GF-D8 (cell line): ENCODE results near the gene EFCAB5.
"Not testable (repeated sequence)": the region's sequence is repeated elsewhere in the genome, so short reads cannot be mapped to it uniquely, and the experiment has no call there.

Experiments
- DNase-seq: peaks from one replicate; lab custom pipeline; 2025; lab: John Stamatoyannopoulos, UW

Gene EFCAB5

GRCh38 chr17:30005709-30006320 is 64.4 kb downstream of the EFCAB5 start:
- no peak for DNase-seq

- DNase-seq: not testable (repeated sequence)
Measured at GRCh38 chr17:30011934-30012333, 70.5 kb downstream of the EFCAB5 start.

GRCh38 chr17:30021708-30022317 is 80.4 kb downstream of the EFCAB5 start:
- no peak for DNase-seq

GRCh38 chr17:30025325-30025724 is 83.9 kb downstream of the EFCAB5 start:
- DNase-seq: not testable (repeated sequence)

- DNase-seq: no peak
Measured at GRCh38 chr17:30027676-30028075, 86.2 kb downstream of the EFCAB5 start.

GRCh38 chr17:30031214-30031869 is 89.9 kb downstream of the EFCAB5 start:
- DNase-seq: no peak

- DNase-seq: no peak
Measured at GRCh38 chr17:30035369-30035768, 93.9 kb downstream of the EFCAB5 start.

- DNase-seq: not testable (repeated sequence)
Measured at GRCh38 chr17:30040719-30041518, 99.5 kb downstream of the EFCAB5 start.

GRCh38 chr17:30041551-30041950 is 100.1 kb downstream of the EFCAB5 start:
- no peak for DNase-seq

GRCh38 chr17:30062372-30062771 is 120.9 kb downstream of the EFCAB5 start:
- no peak for DNase-seq

GRCh38 chr17:30064738-30065137 is 123.3 kb downstream of the EFCAB5 start:
- no peak for DNase-seq

- no peak for DNase-seq
Measured at GRCh38 chr17:30068465-30068864, 127.0 kb downstream of the EFCAB5 start.

- DNase-seq: no peak
Measured at GRCh38 chr17:30074254-30074653, 132.8 kb downstream of the EFCAB5 start.

GRCh38 chr17:30074730-30075129 is 133.3 kb downstream of the EFCAB5 start:
- no peak for DNase-seq

- no peak for DNase-seq
Measured at GRCh38 chr17:30082773-30083172, 141.3 kb downstream of the EFCAB5 start.

GRCh38 chr17:30084788-30085187 is 143.4 kb downstream of the EFCAB5 start:
- no peak for DNase-seq

- DNase-seq: no peak
Measured at GRCh38 chr17:30086896-30087295, 145.5 kb downstream of the EFCAB5 start.

GRCh38 chr17:30087431-30087830 is 146.0 kb downstream of the EFCAB5 start:
- DNase-seq: not testable (repeated sequence)

GRCh38 chr17:30091121-30091670 is 149.8 kb downstream of the EFCAB5 start:
- no peak for DNase-seq

- no peak for DNase-seq
Measured at GRCh38 chr17:30091771-30092170, 150.3 kb downstream of the EFCAB5 start.

- no peak for DNase-seq
Measured at GRCh38 chr17:30092886-30093285, 151.5 kb downstream of the EFCAB5 start.

GRCh38 chr17:30093463-30094147 is 152.2 kb downstream of the EFCAB5 start:
- DNase-seq: no peak
